Measurements from ENCODE around the gene CELF4. TPM values are rescaled to one million over a fixed set of nuclear protein-coding genes. Genes with fewer than 3 reads are reported as not detected.

The CELF4 gene
- total and polyA plus RNA-seq, 2 donors (not counting 1 experiment from before 2014, with no cell fraction given) = 0.17 TPM; not detected in 1

GRCh38 chr18:37335409-37335736, 230.2 kb downstream of the CELF4 start:
- Histone ChIP-seq H3K9me3 (ENCODE audit: control insufficient read depth, insufficient read depth, low read depth, low read length) (no peaks in the 10 kb centered on the region), H2AFZ (ENCODE audit: low read length) (no peak overlapping the region), H3K9ac (ENCODE audit: insufficient read depth, low read length) (no peak overlapping the region), H3K36me3 (ENCODE audit: control insufficient read depth, insufficient read depth, low read length) (no peaks in the 10 kb centered on the region), H3K4me1 (ENCODE audit: control insufficient read depth, extremely low read depth, insufficient read depth, low read length) (no peaks in the 10 kb centered on the region), H3K4me2 (ENCODE audit: extremely low read depth, insufficient read depth, low read length) (no peak overlapping the region), H3K27me3 (ENCODE audit: control insufficient read depth, insufficient read depth, low read length) (no peaks in the 10 kb centered on the region), H3K79me2 (ENCODE audit: control insufficient read depth, insufficient read depth, low read length) (no peaks in the 10 kb centered on the region), H4K20me1 (ENCODE audit: control insufficient read depth, extremely low read depth, insufficient read depth, low read length) (no peaks in the 10 kb centered on the region), H3K27ac (ENCODE audit: insufficient read depth, low read length) (no peak overlapping the region), H3K4me3 (replicated peaks in 1 of 4; ENCODE audit: control extremely low read depth in 1 of 4, insufficient read depth in 1 of 4, low read depth in 3 of 4, low read length in 4 of 4) (no peak overlapping the region)
- TF ChIP-seq EZH2 (IDR thresholded peaks at IDR 0.05; ENCODE audit: low read length, missing control alignments) (no peak), CTCF (conservative IDR thresholded peaks at IDR 0.05 in 1 of 2, IDR thresholded peaks at IDR 0.05 in 1 of 2; ENCODE audit: low read depth in 1 of 2, low read length in 2 of 2) (peak; percentile 7 to 23)
- DNase-seq (ENCODE audit: low read depth in 2 of 2) = peak in 1 of 2 donors; percentile 39

GRCh38 chr18:37334631-37335408, 230.8 kb downstream of the CELF4 start:
- H2AFZ ChIP-seq (ENCODE audit: low read length) = no peak overlapping the region
- TF ChIP-seq EZH2 (IDR thresholded peaks at IDR 0.05; ENCODE audit: low read length, missing control alignments) (no peak), CTCF (conservative IDR thresholded peaks at IDR 0.05 in 1 of 2, IDR thresholded peaks at IDR 0.05 in 1 of 2; ENCODE audit: low read depth in 1 of 2, low read length in 2 of 2) (no peak)
- H3K27ac ChIP-seq (ENCODE audit: insufficient read depth, low read length) = no peak overlapping the region
- no peaks in the 10 kb centered on the region for H3K36me3 ChIP-seq (ENCODE audit: control insufficient read depth, insufficient read depth, low read length)
- H3K9ac ChIP-seq (ENCODE audit: insufficient read depth, low read length) = no peak overlapping the region
- peak overlapping the region; percentile 3 for H3K4me2 ChIP-seq (ENCODE audit: extremely low read depth, insufficient read depth, low read length)
- H3K27me3 ChIP-seq (ENCODE audit: control insufficient read depth, insufficient read depth, low read length) = no peaks in the 10 kb centered on the region
- H4K20me1 ChIP-seq (ENCODE audit: control insufficient read depth, extremely low read depth, insufficient read depth, low read length) = no peaks in the 10 kb centered on the region
- H3K4me3 ChIP-seq (replicated peaks in 1 of 4; ENCODE audit: control extremely low read depth in 1 of 4, insufficient read depth in 1 of 4, low read depth in 3 of 4, low read length in 4 of 4) = no peak overlapping the region
- no peaks in the 10 kb centered on the region for H3K9me3 ChIP-seq (ENCODE audit: control insufficient read depth, insufficient read depth, low read depth, low read length)
- H3K4me1 ChIP-seq (ENCODE audit: control insufficient read depth, extremely low read depth, insufficient read depth, low read length) = no peaks in the 10 kb centered on the region
- peak; percentile 5 to 78 for DNase-seq (ENCODE audit: low read depth in 2 of 2)
- no peaks in the 10 kb centered on the region for H3K79me2 ChIP-seq (ENCODE audit: control insufficient read depth, insufficient read depth, low read length)

- Histone ChIP-seq H3K9ac (ENCODE audit: insufficient read depth, low read length) (no peak overlapping the region), H3K27me3 (ENCODE audit: control insufficient read depth, insufficient read depth, low read length) (no peaks in the 10 kb centered on the region), H3K9me3 (ENCODE audit: control insufficient read depth, insufficient read depth, low read depth, low read length) (no peaks in the 10 kb centered on the region), H2AFZ (ENCODE audit: low read length) (no peak overlapping the region), H4K20me1 (ENCODE audit: control insufficient read depth, extremely low read depth, insufficient read depth, low read length) (no peaks in the 10 kb centered on the region), H3K4me1 (ENCODE audit: control insufficient read depth, extremely low read depth, insufficient read depth, low read length) (no peaks in the 10 kb centered on the region), H3K4me2 (ENCODE audit: extremely low read depth, insufficient read depth, low read length) (no peak overlapping the region), H3K4me3 (replicated peaks in 1 of 4; ENCODE audit: control extremely low read depth in 1 of 4, insufficient read depth in 1 of 4, low read depth in 3 of 4, low read length in 4 of 4) (no peak overlapping the region), H3K79me2 (ENCODE audit: control insufficient read depth, insufficient read depth, low read length) (no peaks in the 10 kb centered on the region), H3K27ac (ENCODE audit: insufficient read depth, low read length) (no peak overlapping the region), H3K36me3 (ENCODE audit: control insufficient read depth, insufficient read depth, low read length) (no peaks in the 10 kb centered on the region)
- DNase-seq (ENCODE audit: low read depth in 2 of 2) = no peak
- TF ChIP-seq CTCF (conservative IDR thresholded peaks at IDR 0.05 in 1 of 2, IDR thresholded peaks at IDR 0.05 in 1 of 2; ENCODE audit: low read depth in 1 of 2, low read length in 2 of 2) (no peak), EZH2 (IDR thresholded peaks at IDR 0.05; ENCODE audit: low read length, missing control alignments) (no peak)
Observed at GRCh38 chr18:37332628-37333420, 232.8 kb downstream of the CELF4 start.
